Measurements from ENCODE around the gene BAG3. TPM values are rescaled to one million over a fixed set of nuclear protein-coding genes. Genes with fewer than 3 reads are reported as not detected.

BAG3 gene
- total and polyA plus RNA-seq, 10 donors: 2.1 to 36.0 (median 16.7) TPM

GRCh38 chr10:119675483-119676170 lies 24.4 kb downstream of the BAG3 start:
- 78 to 83% (median 80%) methylated on average over 8 to 9 of the region's 9 CpGs for WGBS, 5 donors
- Histone ChIP-seq H3K4me3 (no peak overlapping the region), H3K27ac (no peak overlapping the region), H3K4me1 (peaks cover 0 to 14% (median 7%) of the 10 kb centered on the region in 6 donors), H3K27me3 (replicated peaks in 1 of 7) (no peaks in the 10 kb centered on the region), H3K36me3 (peaks cover 0 to 75% (median 44%) of the 10 kb centered on the region in 6 donors), H3K9me3 (no peaks in the 10 kb centered on the region)
- intact Hi-C loops (cut with DNase I; ENCODE audit: low total_unique reads): no loop called here
- TF ChIP-seq POLR2AphosphoS5 (IDR thresholded peaks at IDR 0.05) (no peak), CTCF (IDR thresholded peaks at IDR 0.05 in 8 of 11, conservative IDR thresholded peaks at IDR 0.05 in 3 of 11) (no peak), POLR2A (IDR thresholded peaks at IDR 0.05) (no peak)
- no peak for DNase-seq

- no peak overlapping the region for H3K4me3 ChIP-seq
- WGBS, 5 donors: 93 to 98% (median 94%) methylated on average over 6 of the region's 6 CpGs
- peaks cover 0 to 60% (median 29%) of the 10 kb centered on the region in 6 donors for H3K36me3 ChIP-seq
Measured at GRCh38 chr10:119677126-119677525, 25.9 kb downstream of the BAG3 start.

GRCh38 chr10:119677904-119678755 lies 26.9 kb downstream of the BAG3 start:
- Histone ChIP-seq H3K27ac (no peak overlapping the region), H3K27me3 (replicated peaks in 1 of 7) (no peaks in the 10 kb centered on the region), H3K9me3 (no peaks in the 10 kb centered on the region), H3K36me3 (peaks cover 0 to 50% (median 20%) of the 10 kb centered on the region in 6 donors), H3K4me1 (peaks cover 0 to 33% (median 14%) of the 10 kb centered on the region in 6 donors), H3K4me3 (no peak overlapping the region)
- DNase-seq: peak; percentile 6
- TF ChIP-seq CTCF (IDR thresholded peaks at IDR 0.05 in 8 of 11, conservative IDR thresholded peaks at IDR 0.05 in 3 of 11) (no peak), POLR2AphosphoS5 (IDR thresholded peaks at IDR 0.05) (no peak), POLR2A (IDR thresholded peaks at IDR 0.05) (no peak)
- WGBS, 5 donors: 93 to 98% (median 94%) methylated on average over 11 to 13 of the region's 13 CpGs
- intact Hi-C loops (cut with DNase I; ENCODE audit: low total_unique reads): no loop called here

More at GRCh38 chr10:119677126-119677525, 25.9 kb downstream of the BAG3 start:
- H3K9me3 ChIP-seq: no peaks in the 10 kb centered on the region
- H3K27ac ChIP-seq: no peak overlapping the region
- no peak for DNase-seq
- intact Hi-C loops (cut with DNase I; ENCODE audit: low total_unique reads): no loop called here
- no peaks in the 10 kb centered on the region for H3K27me3 ChIP-seq (replicated peaks in 1 of 7)
- no peak for TF ChIP-seq CTCF (IDR thresholded peaks at IDR 0.05 in 8 of 11, conservative IDR thresholded peaks at IDR 0.05 in 3 of 11)
- no peak for TF ChIP-seq POLR2A (IDR thresholded peaks at IDR 0.05)
- no peak for TF ChIP-seq POLR2AphosphoS5 (IDR thresholded peaks at IDR 0.05)
- peaks cover 0 to 29% (median 14%) of the 10 kb centered on the region in 6 donors for H3K4me1 ChIP-seq

GRCh38 chr10:119679480-119679829 lies 28.3 kb downstream of the BAG3 start:
- no peak for TF ChIP-seq POLR2A (IDR thresholded peaks at IDR 0.05)
- no peak for TF ChIP-seq CTCF (IDR thresholded peaks at IDR 0.05 in 8 of 11, conservative IDR thresholded peaks at IDR 0.05 in 3 of 11)
- no peak for TF ChIP-seq POLR2AphosphoS5 (IDR thresholded peaks at IDR 0.05)
- no peaks in the 10 kb centered on the region for H3K27me3 ChIP-seq (replicated peaks in 1 of 7)
- intact Hi-C loops (cut with DNase I; ENCODE audit: low total_unique reads): no loop called here
- DNase-seq: peak; percentile 21
- H3K9me3 ChIP-seq: no peaks in the 10 kb centered on the region
- peaks cover 0 to 33% (median 14%) of the 10 kb centered on the region in 6 donors for H3K4me1 ChIP-seq
- 82 to 89% (median 86%) methylated on average over 7 of the region's 7 CpGs for WGBS, 5 donors
- H3K36me3 ChIP-seq: peaks cover 0 to 37% (median 15%) of the 10 kb centered on the region in 6 donors
- no peak overlapping the region for H3K4me3 ChIP-seq
- H3K27ac ChIP-seq: no peak overlapping the region
